Femur (tissue), 1 donor: Measurements from ENCODE around the gene CLDN25.
A peak's percentile ranks its signal among the peaks of the same experiment; 100 is the strongest.
"Not testable (repeated sequence)": the region's sequence is repeated elsewhere in the genome, so short reads cannot be mapped to it uniquely, and the experiment has no call there.

ENCODE experiments used
- DNase-seq: peaks from one replicate; pipeline ENCODE4 v3.0.0-alpha.2; 2017

Gene CLDN25

GRCh38 chr11:113779496-113779895 lies at the start of gene CLDN25:
TSS of gene CLDN25 (plus strand) at chr11:113779796. CDS start at chr11:113779796, 0 bp downstream.
- no peak for DNase-seq

DNA sequence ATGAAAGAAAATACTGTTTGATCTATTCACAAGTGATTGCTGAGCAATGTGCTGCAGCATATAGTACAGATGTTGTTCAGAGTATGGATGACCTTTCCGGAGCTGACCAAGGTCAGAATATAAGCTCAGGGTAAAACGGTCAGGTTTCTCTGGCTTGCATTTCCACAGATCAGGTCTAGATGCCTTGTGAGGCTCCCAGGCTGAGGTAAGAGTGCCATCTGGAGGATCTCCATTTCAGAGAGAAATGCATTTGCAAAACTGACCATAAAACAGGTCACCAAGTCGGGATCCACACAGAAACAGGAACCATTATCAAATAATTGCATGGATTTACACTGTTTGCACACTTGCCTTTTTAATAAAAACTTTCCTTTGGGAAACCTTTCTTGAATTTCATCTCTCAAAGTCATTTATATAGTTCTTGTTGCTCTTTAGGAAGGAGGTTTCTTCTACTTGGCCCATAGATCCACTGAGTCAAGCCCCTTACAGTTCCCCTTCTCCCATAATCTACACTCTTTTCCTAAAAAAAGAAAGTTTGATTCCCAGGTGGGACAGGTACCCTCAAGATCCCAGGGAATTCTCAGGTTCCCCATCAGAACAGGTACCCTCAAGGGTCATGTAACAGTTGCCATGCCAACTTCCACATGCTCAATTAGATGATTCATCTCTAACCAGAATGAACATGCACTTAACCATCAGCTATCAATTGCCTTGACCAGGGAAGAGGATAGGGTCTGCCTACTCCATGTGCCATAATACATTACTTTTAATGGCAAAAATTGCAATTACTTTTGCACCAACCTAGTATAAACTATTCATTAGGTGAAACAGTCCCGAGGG lies 48.5 kb upstream of the CLDN25 start:
- peak; percentile 49 for DNase-seq

DNA sequence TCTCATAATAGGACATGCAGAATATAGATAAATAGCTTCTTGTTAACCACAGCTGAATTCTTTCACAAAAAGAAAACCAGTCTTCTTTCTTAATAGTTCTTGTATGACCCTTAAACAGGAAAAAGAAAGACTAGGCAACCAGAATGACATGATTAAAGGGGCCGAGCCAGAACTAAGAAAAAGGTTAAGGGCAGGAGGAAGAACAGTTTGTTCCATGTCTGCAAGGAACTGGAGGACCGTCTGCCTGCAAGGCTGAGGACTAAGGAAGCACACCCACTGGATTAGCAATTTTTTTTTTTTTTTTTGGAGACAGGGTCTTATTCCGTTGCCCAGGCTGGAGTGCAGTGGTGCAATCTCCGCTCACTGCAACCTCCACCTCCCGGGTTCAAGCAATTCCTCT lies 47.5 kb upstream of the CLDN25 start:
- no peak for DNase-seq

GRCh38 chr11:113736323-113736722 lies 43.3 kb upstream of the CLDN25 start:
- no peak for DNase-seq

DNA sequence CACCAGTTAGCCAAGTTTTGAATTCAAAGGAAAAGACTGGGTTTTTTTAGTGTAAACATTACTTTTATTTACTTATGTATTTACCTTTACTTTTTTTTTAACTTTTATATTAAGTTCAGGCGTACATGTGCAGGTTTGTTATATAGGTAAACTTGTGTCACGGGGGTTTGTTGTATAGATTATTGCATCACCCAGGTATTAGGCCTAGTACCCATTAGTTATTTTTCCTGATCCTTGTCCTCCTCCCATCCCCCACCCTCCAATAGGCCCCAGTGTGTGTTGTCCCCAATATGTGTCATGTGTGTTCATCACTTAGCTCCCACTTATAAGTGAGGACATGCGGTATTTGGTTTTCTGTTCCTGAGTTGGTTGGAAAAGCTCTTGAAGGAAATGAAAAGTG lies 26.7 kb upstream of the CLDN25 start:
- DNase-seq: no peak

- no peak for DNase-seq
Observed at GRCh38 chr11:113760241-113760640, 19.4 kb upstream of the CLDN25 start.

DNA sequence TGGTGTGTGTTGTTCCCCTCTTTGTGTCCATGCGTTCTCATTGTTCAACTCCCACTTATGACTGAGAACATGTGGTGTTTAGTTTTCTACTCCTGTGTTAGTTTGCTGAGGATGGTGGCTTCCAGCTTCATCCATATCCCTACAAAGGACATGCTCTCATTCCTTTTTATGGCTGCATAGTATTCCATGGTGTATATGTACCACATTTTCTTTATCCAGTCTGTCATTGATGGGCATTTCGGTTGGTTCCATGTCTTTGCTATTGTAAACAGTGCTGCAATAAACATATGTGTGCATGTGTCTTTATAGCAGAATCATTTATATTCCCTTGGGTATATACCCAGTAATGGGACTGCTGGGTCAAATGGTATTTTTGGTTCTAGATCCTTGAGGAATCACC lies 16.6 kb upstream of the CLDN25 start:
- not testable (repeated sequence) for DNase-seq

DNA sequence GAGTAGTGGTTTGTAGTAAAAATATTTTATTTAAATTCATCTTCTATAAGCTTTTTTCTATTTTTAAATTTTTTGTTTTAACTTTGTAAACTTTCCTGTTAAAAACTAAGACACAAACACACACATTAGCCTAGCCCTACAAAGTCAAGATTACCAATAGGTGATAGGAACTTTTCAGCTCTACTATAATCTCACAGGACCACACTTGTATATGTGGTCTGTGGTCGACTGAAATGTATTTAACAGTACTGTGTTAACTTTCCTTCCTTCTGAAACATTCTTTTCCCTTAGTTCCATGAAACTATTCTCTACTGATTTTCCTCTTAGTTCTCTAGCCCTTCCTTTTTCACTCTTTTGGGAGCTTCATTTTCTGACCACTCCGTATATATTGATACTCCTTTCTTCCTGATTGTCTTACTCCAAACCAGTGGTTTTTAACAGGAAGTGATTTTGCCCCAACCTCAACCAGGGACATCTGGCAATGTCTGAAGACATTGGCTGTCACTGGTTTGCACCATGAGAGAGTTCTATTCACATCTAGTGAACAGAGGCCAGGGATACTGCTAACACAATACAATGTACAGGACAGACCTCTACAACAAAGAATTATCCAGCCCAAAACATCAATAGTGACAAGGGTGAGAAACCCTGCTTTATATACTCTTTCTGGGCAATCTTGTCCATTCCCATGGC lies 14.9 kb upstream of the CLDN25 start:
- DNase-seq: no peak

- DNase-seq: no peak
Observed at GRCh38 chr11:113771964-113772363, 7.6 kb upstream of the CLDN25 start.

- no peak for DNase-seq
Observed at GRCh38 chr11:113773092-113773415, 6.5 kb upstream of the CLDN25 start.

GRCh38 chr11:113773416-113774173 lies 6.0 kb upstream of the CLDN25 start, which contains the start of gene ZW10:
TSS of gene ZW10 (minus strand) at chr11:113773692. CDS start at chr11:113773666, 26 bp downstream.
- peak; percentile 98 for DNase-seq

- DNase-seq: no peak
Observed at GRCh38 chr11:113774174-113774503, 5.5 kb upstream of the CLDN25 start.

DNA sequence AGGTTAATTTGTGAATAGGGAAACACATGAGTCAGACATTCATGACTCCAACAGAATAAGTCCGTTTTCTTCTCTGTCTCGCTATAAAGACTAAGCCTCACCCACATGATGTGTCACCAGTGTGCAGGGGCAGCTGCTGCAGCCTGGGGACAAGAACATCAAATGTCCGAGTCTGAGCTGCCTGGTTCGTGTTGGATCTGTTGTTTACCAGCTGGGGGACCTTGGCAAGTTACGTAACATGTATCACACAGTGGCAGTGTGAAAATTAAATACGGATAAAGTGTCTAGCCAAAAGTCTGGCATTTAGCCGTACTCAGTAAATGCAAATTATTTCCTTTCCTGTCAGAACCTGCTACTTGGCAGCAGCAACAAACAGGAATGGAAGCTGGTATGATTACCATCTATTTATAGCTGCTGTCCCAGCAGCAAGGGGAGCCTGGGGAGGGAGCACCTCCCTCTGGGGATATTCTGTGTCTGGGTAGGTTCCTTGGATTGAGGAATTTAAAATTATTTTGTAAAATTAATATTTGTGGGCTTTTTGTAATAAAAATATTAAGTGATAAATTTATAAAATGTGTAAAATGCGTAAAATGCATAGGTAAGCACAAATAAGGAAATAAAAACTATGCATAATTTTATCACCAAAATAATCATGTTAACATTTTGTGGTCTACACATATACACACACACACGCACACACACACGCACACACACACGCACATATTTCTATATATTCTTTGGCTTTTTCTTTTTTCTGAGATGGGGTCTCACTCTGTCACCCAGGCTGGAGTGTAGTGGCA lies 1.3 kb upstream of the CLDN25 start:
- DNase-seq: peak; percentile 29

- DNase-seq: no peak
Observed at GRCh38 chr11:113781682-113782081, 2.1 kb downstream of the CLDN25 start.

DNA sequence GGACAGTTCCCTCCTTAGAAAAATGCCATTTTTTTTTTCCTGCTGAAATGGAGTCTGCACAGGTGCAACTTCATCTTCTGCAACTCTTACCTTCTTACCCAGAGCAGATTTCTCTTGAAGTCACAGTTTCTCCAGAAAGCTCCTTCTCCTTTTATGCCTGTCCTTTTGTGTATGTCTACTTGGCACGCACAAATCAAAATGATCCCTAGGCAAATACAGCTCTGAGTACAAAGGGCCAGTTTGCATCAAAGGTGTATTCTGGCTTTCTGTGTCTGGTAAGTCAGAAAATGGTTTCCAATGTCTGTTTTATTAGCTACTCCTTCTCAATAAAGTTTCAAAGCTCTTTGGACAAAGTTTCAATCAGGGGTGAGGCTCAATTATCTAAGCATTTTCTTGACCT lies 2.5 kb downstream of the CLDN25 start:
- DNase-seq: no peak

DNA sequence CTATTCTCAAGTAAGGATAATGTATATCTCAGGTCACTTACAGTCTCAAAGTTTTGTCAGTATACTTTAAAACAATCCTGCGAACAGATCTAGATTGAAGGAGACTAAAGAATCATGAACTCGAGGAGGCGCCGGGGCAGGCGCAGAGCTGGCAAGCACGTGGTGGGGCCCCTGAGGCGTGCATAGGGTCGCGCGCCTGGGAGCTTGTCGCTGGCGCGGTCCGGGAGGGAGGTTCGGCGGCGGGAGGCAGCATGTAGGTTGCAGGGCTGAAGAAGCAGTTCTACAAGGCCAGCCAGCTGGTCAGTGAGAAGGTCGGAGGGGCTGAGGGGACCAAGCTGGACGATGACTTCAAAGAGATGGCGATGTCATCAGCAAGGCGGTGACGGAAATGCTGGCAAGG lies 9.4 kb downstream of the CLDN25 start:
- not testable (repeated sequence) for DNase-seq

GRCh38 chr11:113789675-113790320 lies 10.2 kb downstream of the CLDN25 start:
- DNase-seq: no peak

DNA sequence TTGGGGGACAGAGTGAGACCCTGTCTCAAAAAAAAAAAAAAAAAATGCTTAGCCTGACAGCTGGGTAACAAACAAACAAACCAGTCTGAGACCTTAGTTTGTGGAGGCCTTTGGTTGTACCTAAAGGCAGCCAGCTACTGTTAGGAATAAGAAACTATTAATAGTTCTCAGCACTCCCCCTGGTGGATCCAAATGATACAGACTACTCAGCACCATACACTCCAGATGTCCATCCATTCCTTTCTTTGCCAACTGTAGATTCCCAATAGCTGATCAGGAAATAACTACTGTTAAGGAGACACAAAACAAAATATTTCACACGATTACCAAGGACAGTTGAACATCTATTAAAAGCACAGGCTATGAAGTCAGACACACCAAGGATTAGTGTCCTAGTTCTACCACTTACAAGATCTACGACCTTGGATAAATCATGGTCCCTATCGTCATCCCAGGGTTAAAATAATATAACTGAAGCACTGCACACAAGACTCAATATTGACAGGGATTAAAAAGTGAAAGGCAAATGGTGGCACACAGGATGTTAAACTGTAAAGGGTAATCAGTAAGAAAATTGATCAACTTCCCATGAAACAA lies 17.2 kb downstream of the CLDN25 start:
- DNase-seq: no peak

DNA sequence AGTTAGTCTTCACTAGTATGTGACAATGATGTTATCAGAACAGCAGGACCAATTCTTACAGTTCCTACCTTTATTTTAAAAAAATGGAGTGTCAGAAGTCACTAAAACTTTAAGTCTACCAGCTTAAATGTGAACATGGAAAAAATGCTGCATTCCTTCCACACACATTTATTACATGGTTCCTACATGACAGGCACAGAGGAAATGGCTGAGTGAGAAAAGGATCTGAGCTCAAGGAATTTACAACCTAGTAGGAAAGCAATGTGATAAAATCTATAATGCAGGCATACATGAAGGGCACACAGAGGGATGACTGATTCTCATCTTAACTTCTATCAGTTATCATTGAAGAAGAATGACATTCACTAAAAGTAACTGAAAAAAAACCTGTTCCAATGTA lies 23.0 kb downstream of the CLDN25 start:
- no peak for DNase-seq

- no peak for DNase-seq
Observed at GRCh38 chr11:113805640-113806039, 26.0 kb downstream of the CLDN25 start.

DNA sequence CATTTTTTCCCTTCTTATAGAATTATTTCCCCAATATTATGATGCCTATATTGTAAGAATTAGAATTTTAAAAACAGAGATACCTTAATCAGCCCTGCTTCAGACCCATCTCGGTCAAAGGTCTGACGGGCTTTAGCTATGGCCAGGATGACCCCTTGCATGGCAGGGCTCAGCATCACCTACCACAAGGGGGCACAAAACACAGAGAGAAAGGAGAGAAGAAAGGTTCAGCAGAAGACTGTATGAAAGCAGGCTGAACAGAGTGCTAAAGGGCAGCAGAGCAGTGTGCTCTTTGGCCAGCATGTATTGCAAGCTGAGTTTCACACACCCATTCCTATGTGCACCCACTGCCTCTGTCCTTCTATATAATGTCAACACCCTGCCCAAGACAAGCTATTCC lies 26.8 kb downstream of the CLDN25 start:
- DNase-seq: no peak

DNA sequence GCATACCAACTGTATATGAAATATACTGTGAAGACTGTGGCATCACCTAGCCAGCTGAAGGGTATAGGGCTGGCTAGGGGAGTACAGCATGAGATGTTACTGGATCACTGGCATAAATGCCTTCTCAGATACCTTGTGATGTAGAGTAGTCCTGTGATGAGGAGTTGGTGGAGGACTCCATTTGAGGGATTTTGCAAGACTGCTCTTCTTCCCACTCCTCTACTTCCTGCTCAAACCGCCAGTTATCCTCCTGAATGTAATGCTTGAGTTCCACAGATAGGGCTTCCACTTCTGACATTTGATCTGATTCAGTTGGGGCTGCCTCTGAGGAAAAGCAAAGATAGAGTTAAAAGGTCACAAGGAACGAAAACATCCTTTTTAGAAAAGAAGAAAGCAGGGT lies 29.3 kb downstream of the CLDN25 start:
- no peak for DNase-seq
